H1 (cell line): ENCODE measurements around the gene CENPX. TPM values are rescaled to one million over a fixed set of nuclear protein-coding genes. Genes with fewer than 3 reads are reported as not detected.

Source experiments
- CTCF ChIA-PET: fragments of 300-600 bp; sonication (Branson Sonifier 250); formaldehyde crosslinking; loops from one replicate; lab custom pipeline; 2021; ENCODE audit not compliant: partially characterized antibody; lab: Charles Lee
- POLR2A ChIA-PET: fragments of 300-600 bp; sonication (Branson Sonifier 250); formaldehyde crosslinking; loops from one replicate; lab custom pipeline; 2021; ENCODE audit warnings: inconsistent platforms; ENCODE audit not compliant: partially characterized antibody; lab: Charles Lee
- DNase-seq, 2 experiments: peaks; one replicate each; pipeline versions ENCODE4 v3.0.0 to v3.0.0-alpha.2; 2010 to 2022; ENCODE audit warnings: low spot score in 2 of 2, low read depth in 1 of 2, mixed read lengths in 1 of 2
- FAIRE-seq: peaks from 2 replicates; lab custom pipeline; 2011; peaks lifted over from hg19 to GRCh38; lab: Jason Lieb, UNC
- H2AFZ ChIP-seq: 2 replicates; pipeline ENCODE4 v1.8.1; 2012; ENCODE audit warnings: low read length, inconsistent platforms
- H2AK5ac ChIP-seq: 2 replicates; pipeline ENCODE4 v1.6.1; 2013; ENCODE audit warnings: low read depth, low read length
- H2BK120ac ChIP-seq: replicated peaks from 2 replicates; pipeline ENCODE3; 2013; ENCODE audit warnings: low read depth, low read length, inconsistent platforms
- H2BK12ac ChIP-seq: 2 replicates; pipeline ENCODE4 v1.6.1; 2013; ENCODE audit warnings: low read depth, low read length
- H2BK15ac ChIP-seq: 2 replicates; pipeline ENCODE4 v1.6.1; 2013; ENCODE audit warnings: low read length
- H2BK20ac ChIP-seq: 2 replicates; pipeline ENCODE4 v1.6.1; 2013; ENCODE audit warnings: low read length
- H2BK5ac ChIP-seq: 2 replicates; pipeline ENCODE4 v1.6.1; 2013; ENCODE audit warnings: low read depth, low read length
- H3K14ac ChIP-seq: 2 replicates; pipeline ENCODE4 v1.6.1; 2013; ENCODE audit warnings: inconsistent platforms; ENCODE audit not compliant: insufficient read length
- H3K18ac ChIP-seq: 2 replicates; pipeline ENCODE4 v1.6.1; 2013; ENCODE audit warnings: low read length; ENCODE audit errors: extremely low read depth
- H3K23ac ChIP-seq: 2 replicates; pipeline ENCODE4 v1.6.1; 2013; ENCODE audit warnings: inconsistent platforms; ENCODE audit not compliant: insufficient read length
- H3K23me2 ChIP-seq: 2 replicates; pipeline ENCODE4 v1.6.1; 2013; ENCODE audit warnings: low read depth, low read length
- H3K27ac ChIP-seq: 2 replicates; pipeline ENCODE4 v1.6.1; 2011; ENCODE audit warnings: low read depth, low read length, inconsistent platforms
- H3K27me3 ChIP-seq, 4 experiments: replicated peaks in 1 of 4; 1 replicate in 1 of 4; 2 replicates in 3 of 4; pipeline versions ENCODE4 v1.6.1 to v1.8.1; 2011 to 2013; ENCODE audit warnings: low read length in 3 of 4, mild to moderate bottlenecking in 3 of 4, inconsistent platforms in 2 of 4, mixed read lengths in 2 of 4, moderate library complexity in 1 of 4; ENCODE audit not compliant: control insufficient read depth in 3 of 4, insufficient read depth in 3 of 4; ENCODE audit errors: extremely low read depth in 1 of 4
- H3K36me3 ChIP-seq, 4 experiments: 2 replicates each; pipeline versions ENCODE4 v1.6.1 to v1.8.1; 2011 to 2013; ENCODE audit warnings: mild to moderate bottlenecking in 4 of 4, low read length in 3 of 4, moderate library complexity in 2 of 4, control low read depth in 1 of 4, inconsistent platforms in 1 of 4; ENCODE audit not compliant: insufficient read depth in 4 of 4, control insufficient read depth in 2 of 4
- H3K4ac ChIP-seq: replicated peaks from 2 replicates; pipeline ENCODE3; 2013; ENCODE audit warnings: low read length, low read depth, mixed read lengths, inconsistent platforms; ENCODE audit not compliant: insufficient read length
- H3K4me1 ChIP-seq, 4 experiments: replicated peaks in 1 of 4; 1 replicate in 1 of 4; 2 replicates in 3 of 4; pipeline versions ENCODE4 v1.6.1 to v1.8.1; 2011 to 2013; ENCODE audit warnings: low read length in 3 of 4, inconsistent platforms in 2 of 4, mixed read lengths in 1 of 4; ENCODE audit not compliant: insufficient read depth in 4 of 4, control insufficient read depth in 3 of 4
- H3K4me2 ChIP-seq, 2 experiments: 2 replicates each; pipeline versions ENCODE4 v1.6.1 to v1.8.1; 2011 to 2013; ENCODE audit warnings: low read depth in 2 of 2, low read length in 2 of 2, control low read depth in 1 of 2, inconsistent platforms in 1 of 2, mild to moderate bottlenecking in 1 of 2; ENCODE audit not compliant: insufficient read depth in 1 of 2
- H3K4me3 ChIP-seq, 4 experiments: fragments of 200-600, 300-600 bp in 1 of 4; sonication (generic), shearing (Covaris generic), sonication (Bioruptor Twin) in 1 of 4; 2 replicates each; pipeline versions ENCODE4 v1.5.1 to v1.8.1; 2011 to 2016; ENCODE audit warnings: low read length in 4 of 4, low read depth in 3 of 4, control low read depth in 2 of 4, inconsistent platforms in 2 of 4, mild to moderate bottlenecking in 2 of 4, mixed read lengths in 1 of 4, moderate library complexity in 1 of 4; ENCODE audit not compliant: insufficient read depth in 2 of 4; ENCODE audit errors: extremely low read depth in 1 of 4
- H3K56ac ChIP-seq: replicated peaks from 2 replicates; pipeline ENCODE3; 2013; ENCODE audit warnings: low read depth, mild to moderate bottlenecking, mixed read lengths, low read length, inconsistent platforms; ENCODE audit not compliant: insufficient read length
- H3K79me1 ChIP-seq: 2 replicates; pipeline ENCODE4 v1.6.1; 2013; ENCODE audit warnings: low read depth, low read length, control low read depth
- H3K79me2 ChIP-seq, 2 experiments: 2 replicates each; pipeline versions ENCODE4 v1.6.1 to v1.8.1; 2012 to 2013; ENCODE audit warnings: low read length in 2 of 2, mild to moderate bottlenecking in 2 of 2, inconsistent platforms in 1 of 2; ENCODE audit not compliant: insufficient read depth in 2 of 2, control insufficient read depth in 1 of 2
- H3K9ac ChIP-seq, 4 experiments: replicated peaks in 1 of 4; 1 replicate in 1 of 4; 2 replicates in 3 of 4; pipeline versions ENCODE4 v1.6.1 to v1.8.1; 2011 to 2013; ENCODE audit warnings: low read depth in 3 of 4, low read length in 3 of 4, control low read depth in 2 of 4, mild to moderate bottlenecking in 2 of 4, moderate library complexity in 2 of 4, inconsistent platforms in 1 of 4; ENCODE audit errors: extremely low read depth in 1 of 4
- H3K9me3 ChIP-seq, 2 experiments: 2 replicates each; pipeline versions ENCODE4 v1.6.1 to v1.8.1; 2012 to 2013; ENCODE audit warnings: mild to moderate bottlenecking in 2 of 2, moderate library complexity in 2 of 2, control low read depth in 1 of 2, inconsistent platforms in 1 of 2, low read depth in 1 of 2, low read length in 1 of 2, mixed read lengths in 1 of 2; ENCODE audit not compliant: insufficient read depth in 2 of 2
- H4K20me1 ChIP-seq, 2 experiments: replicated peaks in 1 of 2; 2 replicates each; pipeline versions ENCODE3 to v1.8.1; 2011 to 2013; ENCODE audit warnings: inconsistent platforms in 2 of 2, low read length in 2 of 2, mild to moderate bottlenecking in 1 of 2; ENCODE audit not compliant: insufficient read depth in 2 of 2, control insufficient read depth in 1 of 2
- H4K5ac ChIP-seq: 2 replicates; pipeline ENCODE4 v1.6.1; 2013; ENCODE audit warnings: low read length, low read depth, mixed read lengths, inconsistent platforms; ENCODE audit not compliant: insufficient read length
- H4K8ac ChIP-seq: 2 replicates; pipeline ENCODE4 v1.8.0; 2013; ENCODE audit warnings: mild to moderate bottlenecking, moderate library complexity, low read length, inconsistent platforms; ENCODE audit not compliant: insufficient read depth; ENCODE audit errors: extremely low read depth
- H4K91ac ChIP-seq: replicated peaks from 2 replicates; pipeline ENCODE3; 2013; ENCODE audit warnings: low read length, mixed read lengths, inconsistent platforms; ENCODE audit not compliant: insufficient read length
- ATF3 ChIP-seq: IDR thresholded peaks from 2 replicates; pipeline ENCODE4 v1.6.1; 2011; ENCODE audit warnings: low read depth, mild to moderate bottlenecking, low read length; ENCODE audit not compliant: insufficient read depth
- BCL11A ChIP-seq, 2 experiments: IDR thresholded peaks; one replicate each; pipeline ENCODE4 v1.6.1; 2011; ENCODE audit warnings: low read depth in 2 of 2, low read length in 2 of 2, mild to moderate bottlenecking in 2 of 2
- BRCA1 ChIP-seq: IDR thresholded peaks from 2 replicates; pipeline ENCODE4 v1.6.1; 2012; ENCODE audit warnings: low read depth, low read length, improper control_type of control experiment
- CBX8 ChIP-seq: fragments of 300-800, 300-1000 bp; sonication (generic); IDR thresholded peaks from 2 replicates; pipeline ENCODE4 v1.7.1; 2016; ENCODE audit warnings: low read depth, low read length, borderline replicate concordance
- CHD1 ChIP-seq: IDR thresholded peaks from 2 replicates; pipeline ENCODE4 v1.6.1; 2012; ENCODE audit warnings: low read depth, low read length, improper control_type of control experiment
- EGR1 ChIP-seq: IDR thresholded peaks from 2 replicates; pipeline ENCODE4 v1.6.1; 2011; ENCODE audit warnings: low read depth, low read length, borderline replicate concordance
- HDAC6 ChIP-seq: IDR thresholded peaks from one replicate; pipeline ENCODE4 v1.7.1; 2012; ENCODE audit warnings: low read depth, mild to moderate bottlenecking, inconsistent platforms, low read length, moderate library complexity
- JUN ChIP-seq: IDR thresholded peaks from 2 replicates; pipeline ENCODE4 v1.6.1; 2011; ENCODE audit warnings: low read depth, mild to moderate bottlenecking, improper control_type of control experiment, low read length
- KDM1A ChIP-seq: fragments of 200-600, 300-600 bp; sonication (generic); IDR thresholded peaks from 2 replicates; pipeline ENCODE4 v1.7.1; 2016; ENCODE audit warnings: mild to moderate bottlenecking, low read length, borderline replicate concordance
- NANOG ChIP-seq: IDR thresholded peaks from 2 replicates; pipeline ENCODE4 v1.6.1; 2011; ENCODE audit warnings: low read length, low read depth, mild to moderate bottlenecking, inconsistent platforms; ENCODE audit not compliant: insufficient read depth, poor library complexity, severe bottlenecking
- RAD21 ChIP-seq, 2 experiments: IDR thresholded peaks in 1 of 2; conservative IDR thresholded peaks in 1 of 2; 2 replicates each; pipeline ENCODE4 v1.6.1; 2011; ENCODE audit warnings: low read depth in 2 of 2, low read length in 2 of 2, improper control_type of control experiment in 1 of 2, inconsistent platforms in 1 of 2, mild to moderate bottlenecking in 1 of 2, moderate library complexity in 1 of 2
- SP4 ChIP-seq: IDR thresholded peaks from 2 replicates; pipeline ENCODE4 v1.6.1; 2012; ENCODE audit warnings: low read length, inconsistent platforms
- TAF7 ChIP-seq: optimal IDR thresholded peaks from 2 replicates; pipeline ENCODE3; 2011; ENCODE audit warnings: low read depth, mild to moderate bottlenecking, inconsistent platforms, low read length, moderate library complexity, borderline replicate concordance
- ZNF274 ChIP-seq: IDR thresholded peaks from 2 replicates; pipeline ENCODE4 v1.7.0; 2012; ENCODE audit warnings: low read length, borderline replicate concordance; ENCODE audit errors: extremely low read depth
- WGBS, 2 experiments: shearing (Covaris generic) in 1 of 2; methylation state at CpG; one replicate each; pipeline versions ENCODE4 v1.1.6 to v1.1.7; 2013 to 2015; ENCODE audit warnings: low lambda C conversion rate in 2 of 2, mixed read lengths in 2 of 2, inconsistent platforms in 1 of 2, low coverage in 1 of 2, missing lambda C conversion rate in 1 of 2; ENCODE audit not compliant: insufficient replicate concordance in 2 of 2, insufficient coverage in 1 of 2, insufficient read length in 1 of 2; ENCODE audit errors: extremely low coverage in 1 of 2, missing lambda C conversion rate in 1 of 2; 5-methylcytosine and 5-hydroxymethylcytosine counted together
- polyA plus RNA-seq, 7 experiments: library from polyadenylated mRNA; depleted of rRNA in 3 of 7; stranded (reverse) in 5 of 7; unstranded in 2 of 7; fragments of >200 nt in 5 of 7; fragments of 200-250 nt in 2 of 7; gene quantifications; 1 replicate in 5 of 7; 2 replicates in 1 of 7; 4 replicates in 1 of 7; pipeline versions ENCODE4 v1.2.1 to v1.2.3, GENCODE V29; 2011 to 2013; ENCODE audit warnings: missing spikeins in 2 of 7, mixed read lengths in 2 of 7
- total RNA-seq: library from RNA; stranded (reverse); fragmentation: NEBNext Ultra II Directional; extraction: Animal tissue kit (Norgen Biotek cat#: 25700); gene quantifications from 2 replicates; pipeline ENCODE4 v1.2.1, GENCODE V29; 2021

The CENPX gene
- total and polyA plus RNA-seq, 2 of the 8 experiments (the other 6 are each of a cell fraction or from before 2014, with no cell fraction given), result 116 to 122 TPM

DNA sequence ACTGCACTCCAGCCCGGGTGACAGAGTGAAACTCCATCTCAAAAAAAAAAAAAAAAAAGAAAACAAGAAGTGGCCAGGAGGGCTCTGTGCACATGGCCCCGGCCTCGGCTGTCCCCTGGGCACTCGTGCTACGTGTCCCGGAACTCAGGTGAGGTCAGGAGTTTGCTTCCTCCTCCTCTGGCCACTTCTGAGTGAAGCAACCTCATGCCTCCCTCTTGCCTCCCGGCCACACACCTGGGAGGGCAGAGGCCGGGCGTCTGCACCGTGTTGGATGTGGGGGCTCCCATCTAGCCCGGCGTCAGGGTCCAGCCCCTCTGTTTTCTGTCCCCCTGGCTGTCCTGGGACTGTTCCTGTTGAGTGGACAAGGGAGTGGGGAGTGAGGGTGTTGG lies 23.1 kb downstream of the CENPX start:
- CTCF ChIA-PET, result no interaction called here
- H3K27me3 ChIP-seq, result no peaks in the 10 kb centered on the region
- TF ChIP-seq CHD1 (no peak), JUN (no peak), BRCA1 (no peak), CBX8 (no peak), EGR1 (no peak), TAF7 (no peak), RAD21 (IDR thresholded peaks at IDR 0.05 in 1 of 2, conservative IDR thresholded peaks at IDR 0.05 in 1 of 2; ENCODE audit: low read depth in 2 of 2, low read length in 2 of 2) (no peak), ZNF274 (no peak), HDAC6 (no peak), ATF3 (no peak), NANOG (no peak), KDM1A (no peak), BCL11A (IDR thresholded peaks at IDR 0.05; ENCODE audit: low read depth in 2 of 2, low read length in 2 of 2) (no peak), SP4 (no peak)

More for the DNA sequence above, 23.1 kb downstream of the CENPX start:
- no peaks in the 10 kb centered on the region for H3K36me3 ChIP-seq
- no peak overlapping the region for H3K23ac ChIP-seq
- no peak overlapping the region for H4K91ac ChIP-seq
- H3K27ac ChIP-seq, result no peak overlapping the region
- no peaks in the 10 kb centered on the region for H3K9me3 ChIP-seq
- no peak overlapping the region for H3K18ac ChIP-seq
- no peak overlapping the region for H2BK5ac ChIP-seq
- H3K14ac ChIP-seq, result no peak overlapping the region
- no peak overlapping the region for H2BK15ac ChIP-seq
- H2BK12ac ChIP-seq, result no peak overlapping the region
- H4K8ac ChIP-seq, result no peak overlapping the region
- H2AK5ac ChIP-seq, result no peak overlapping the region
- H2BK20ac ChIP-seq, result no peak overlapping the region
- FAIRE-seq, result no peak
- H4K20me1 ChIP-seq, result peaks cover 0 to 4% of the 10 kb centered on the region in 2 experiments
- H3K4me1 ChIP-seq, result no peaks in the 10 kb centered on the region
- H3K4ac ChIP-seq, result no peak overlapping the region
- POLR2A ChIA-PET, result no interaction called here
- H2BK120ac ChIP-seq, result no peak overlapping the region
- H3K79me1 ChIP-seq, result peaks cover 3% of the 10 kb centered on the region; the same call in 1 of the 2 replicates
- DNase-seq, result no peak
- H3K4me2 ChIP-seq, result no peak overlapping the region
- no peak overlapping the region for H2AFZ ChIP-seq
- H4K5ac ChIP-seq, result no peak overlapping the region
- H3K23me2 ChIP-seq, result no peaks in the 10 kb centered on the region
- no peak overlapping the region for H3K4me3 ChIP-seq
- no peak overlapping the region for H3K9ac ChIP-seq
- no peak overlapping the region for H3K56ac ChIP-seq
- WGBS, 2 experiments, result 96% methylated on average over 10 of the region's 12 CpGs; no CpG with 5 or more reads in 1 of the 2 experiments
- no peaks in the 10 kb centered on the region for H3K79me2 ChIP-seq
